Spinal cord (tissue), 10 donors: ENCODE results near the gene SLC7A5. TPM values are rescaled to one million over a fixed set of nuclear protein-coding genes. Genes with fewer than 3 reads are reported as not detected.

Source experiments
- DNase-seq, 6 donors: peaks; one replicate each; pipeline versions ENCODE4 v3.0.0 to v3.0.0-alpha.2; 2013 to 2015; ENCODE audit warnings: low spot score in 6 of 6, low read depth in 4 of 6
- H3K27ac ChIP-seq: one replicate; pipeline ENCODE4 v1.5.1; 2013; ENCODE audit warnings: low read depth, low read length, control low read depth
- H3K27me3 ChIP-seq: one replicate; pipeline ENCODE4 v1.6.1; 2013; ENCODE audit warnings: low read length; ENCODE audit not compliant: control insufficient read depth, insufficient read depth
- H3K36me3 ChIP-seq: one replicate; pipeline ENCODE4 v1.6.1; 2013; ENCODE audit warnings: low read length; ENCODE audit not compliant: control insufficient read depth, insufficient read depth
- H3K4me1 ChIP-seq: one replicate; pipeline ENCODE4 v1.6.1; 2013; ENCODE audit warnings: low read length; ENCODE audit not compliant: control insufficient read depth, insufficient read depth
- H3K4me3 ChIP-seq: one replicate; pipeline ENCODE4 v1.5.1; 2013; ENCODE audit warnings: low read depth, low read length, control low read depth
- H3K9me3 ChIP-seq: one replicate; pipeline ENCODE4 v1.6.1; 2013; ENCODE audit warnings: low read length; ENCODE audit not compliant: control insufficient read depth, insufficient read depth
- WGBS: methylation state at CpG from one replicate; pipeline ENCODE4 v1.1.5; 2013; ENCODE audit warnings: missing lambda C conversion rate; ENCODE audit not compliant: insufficient coverage; 5-methylcytosine and 5-hydroxymethylcytosine counted together
- polyA plus RNA-seq, 2 donors: library from polyadenylated mRNA; unstranded; fragments of 120-200 nt; gene quantifications; one replicate each; pipeline ENCODE4 v1.2.1, GENCODE V29; 2013; ENCODE audit not compliant: insufficient read length in 2 of 2
- total RNA-seq, 2 donors: library from RNA; depleted of rRNA in 1 of 2; stranded (reverse); fragments of 120-200 nt in 1 of 2; fragments of >200 nt in 1 of 2; gene quantifications; one replicate each; pipeline versions ENCODE4 v1.2.3 to v1.2.4, GENCODE V29; 2013 to 2014
- donor health status: healthy.

The SLC7A5 gene
- total and polyA plus RNA-seq, 4 donors: 16.6 to 112 (median 65.4) TPM

DNA sequence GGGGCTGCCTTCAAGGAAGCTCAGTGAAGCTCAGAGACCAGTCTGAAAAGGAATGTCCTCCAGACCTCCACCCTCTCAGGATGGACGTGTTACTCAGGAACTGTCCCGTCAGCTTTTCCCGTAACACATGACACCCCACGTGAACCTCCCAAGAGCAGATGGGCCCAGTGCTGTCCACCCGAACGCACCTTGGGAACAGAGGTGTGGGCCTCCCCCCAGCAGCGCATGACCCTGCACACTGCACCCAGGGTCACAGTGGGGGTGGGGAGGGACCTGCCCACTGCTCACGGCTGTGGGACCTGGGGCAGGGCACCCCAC is 21.9 kb downstream of the SLC7A5 start:
- 82% methylated on average over 6 of the region's 8 CpGs for WGBS
- Histone ChIP-seq H3K4me1 (peaks cover 66% of the 10 kb centered on the region), H3K27ac (peak overlapping the region; percentile 78)

DNA sequence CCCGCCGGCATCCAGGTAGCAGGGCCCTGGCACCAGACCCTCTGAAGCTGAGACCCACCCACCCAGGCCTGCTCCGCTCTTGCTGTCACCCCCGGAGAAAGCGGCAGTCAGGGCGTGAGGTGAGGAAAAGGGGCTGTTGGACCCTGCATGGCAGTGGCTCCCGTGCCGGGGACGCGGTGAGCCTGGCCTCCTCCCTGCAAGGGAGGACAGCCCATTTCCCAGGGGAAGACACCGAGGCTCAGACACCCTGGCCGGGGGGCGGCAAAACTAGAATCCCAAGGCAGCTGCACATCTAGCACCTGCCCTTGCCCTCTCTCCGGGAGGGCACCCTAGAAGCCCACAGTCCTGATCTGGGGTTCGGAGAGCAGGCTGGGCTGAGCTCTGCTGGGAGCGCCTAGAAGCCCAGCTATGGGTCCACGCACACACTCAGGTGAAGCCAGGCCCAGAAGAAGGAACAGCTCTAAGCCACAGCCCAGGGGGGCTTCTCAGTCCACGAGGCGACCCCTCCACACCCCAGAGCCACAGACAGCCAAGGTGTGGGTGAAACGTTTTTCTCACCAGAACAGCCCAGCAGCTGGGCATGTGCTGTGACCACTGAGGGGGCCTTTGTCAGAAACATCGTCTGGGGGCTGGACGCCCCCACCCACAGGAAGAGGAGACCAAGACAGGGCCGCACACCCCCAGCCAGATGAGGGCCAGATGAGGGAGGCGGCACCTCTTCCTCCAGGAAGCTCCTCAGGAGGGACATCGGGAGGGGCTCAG is 22.4 kb downstream of the SLC7A5 start:
- Histone ChIP-seq H3K4me1 (peaks cover 61% of the 10 kb centered on the region), H3K27me3 (no peaks in the 10 kb centered on the region), H3K36me3 (peaks cover 69% of the 10 kb centered on the region), H3K4me3 (no peak overlapping the region), H3K27ac (no peak overlapping the region), H3K9me3 (no peaks in the 10 kb centered on the region)
- no peak for DNase-seq
- 91% methylated on average over 24 of the region's 25 CpGs for WGBS

More for the DNA sequence above, 21.9 kb downstream of the SLC7A5 start:
- H3K27me3 ChIP-seq: no peaks in the 10 kb centered on the region
- no peak for DNase-seq
- H3K9me3 ChIP-seq: no peaks in the 10 kb centered on the region
- H3K4me3 ChIP-seq: no peak overlapping the region
- peaks cover 69% of the 10 kb centered on the region for H3K36me3 ChIP-seq

DNA sequence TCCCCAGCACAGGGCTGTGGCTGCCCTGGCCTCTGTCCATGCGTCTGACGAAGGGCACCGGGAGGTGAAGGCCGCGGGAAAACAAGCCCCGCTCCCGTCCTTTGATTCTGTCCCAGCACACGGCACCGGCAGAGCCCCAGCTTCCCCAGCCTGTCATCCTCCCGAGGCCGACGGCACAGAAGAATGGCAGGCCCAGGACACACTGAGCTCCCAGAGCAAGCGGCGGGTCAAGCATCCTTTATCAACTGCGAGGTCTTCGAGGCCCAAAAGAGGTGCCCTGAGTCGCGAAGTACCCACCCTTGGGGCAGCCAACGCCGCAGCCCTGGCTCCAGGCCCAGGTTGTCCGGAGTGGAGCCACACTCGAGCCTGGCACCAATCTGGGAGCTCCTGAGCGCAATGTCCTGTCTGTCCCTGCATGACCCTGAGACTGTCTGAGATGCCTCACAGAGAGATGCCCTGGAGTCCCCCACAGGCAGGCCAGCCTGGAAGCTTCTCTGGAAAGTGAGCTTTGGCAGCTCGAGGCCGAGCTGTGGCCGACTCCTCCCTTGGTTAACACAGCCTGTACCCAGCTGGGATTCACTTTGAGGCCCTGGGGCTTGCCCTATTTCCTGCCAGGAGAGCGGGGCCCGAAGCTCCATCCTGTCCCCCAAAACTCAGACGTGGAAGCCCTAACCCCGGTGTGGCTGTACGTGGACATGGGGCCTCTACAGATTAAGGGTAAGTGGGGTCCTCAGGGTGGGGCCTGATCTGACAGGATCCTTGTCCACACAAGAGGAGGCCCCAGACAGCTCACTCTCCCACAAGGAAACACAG is 23.3 kb downstream of the SLC7A5 start:
- no peaks in the 10 kb centered on the region for H3K9me3 ChIP-seq
- H3K27me3 ChIP-seq: no peaks in the 10 kb centered on the region
- no peak for DNase-seq
- 72% methylated on average over 28 of the region's 31 CpGs for WGBS
- peaks cover 68% of the 10 kb centered on the region for H3K36me3 ChIP-seq
- peaks cover 61% of the 10 kb centered on the region for H3K4me1 ChIP-seq
- no peak overlapping the region for H3K27ac ChIP-seq
- H3K4me3 ChIP-seq: no peak overlapping the region

DNA sequence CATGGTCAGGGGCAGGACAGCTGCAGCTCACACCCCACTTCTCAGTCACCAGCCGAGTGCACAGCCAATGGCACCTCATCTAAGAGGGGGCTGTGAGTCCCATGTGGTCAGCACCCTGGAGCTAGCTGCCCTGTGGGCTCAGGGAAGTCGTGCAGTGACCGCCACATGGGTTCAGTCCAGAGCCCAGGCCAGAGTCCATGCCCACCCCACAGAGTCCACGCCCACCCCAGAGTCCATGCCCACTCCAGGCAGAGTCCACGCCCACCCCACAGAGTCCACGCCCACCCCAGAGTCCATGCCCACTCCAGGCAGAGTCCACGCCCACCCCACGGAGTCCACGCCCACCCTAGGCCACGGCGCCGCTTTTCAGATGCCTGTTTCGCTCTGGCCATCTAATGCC is 24.1 kb downstream of the SLC7A5 start:
- no peak overlapping the region for H3K27ac ChIP-seq
- DNase-seq: no peak
- peaks cover 57% of the 10 kb centered on the region for H3K4me1 ChIP-seq
- H3K36me3 ChIP-seq: peaks cover 65% of the 10 kb centered on the region
- no peak overlapping the region for H3K4me3 ChIP-seq
- no peaks in the 10 kb centered on the region for H3K27me3 ChIP-seq
- H3K9me3 ChIP-seq: no peaks in the 10 kb centered on the region
- 88% methylated on average over 9 of the region's 13 CpGs for WGBS

DNA sequence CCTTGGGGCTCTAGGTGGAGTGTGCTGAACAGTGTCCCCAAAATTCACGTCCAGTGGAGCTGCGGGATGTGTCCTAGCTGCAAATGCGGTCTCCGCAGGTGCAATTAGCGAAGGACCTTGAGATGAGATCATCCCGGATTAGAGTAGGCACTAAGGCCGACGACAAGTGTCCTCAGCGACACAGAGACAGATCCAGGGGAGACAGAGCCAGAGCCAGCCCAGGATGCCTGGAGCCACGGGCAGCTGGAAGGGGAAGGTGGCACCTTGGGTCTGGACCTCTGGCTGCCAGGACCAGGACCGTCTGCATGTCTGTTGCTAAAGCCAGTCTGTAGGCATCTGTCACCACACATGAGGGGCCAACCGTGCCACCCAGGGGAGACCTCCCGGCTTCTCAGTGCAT is 24.5 kb downstream of the SLC7A5 start:
- H3K27me3 ChIP-seq: no peaks in the 10 kb centered on the region
- no peak overlapping the region for H3K27ac ChIP-seq
- 86% methylated on average over 13 of the region's 13 CpGs for whole genome bisulfite sequencing
- no peak overlapping the region for H3K4me3 ChIP-seq
- peaks cover 65% of the 10 kb centered on the region for H3K36me3 ChIP-seq
- DNase-seq: no peak
- no peaks in the 10 kb centered on the region for H3K9me3 ChIP-seq
- peaks cover 55% of the 10 kb centered on the region for H3K4me1 ChIP-seq

DNA sequence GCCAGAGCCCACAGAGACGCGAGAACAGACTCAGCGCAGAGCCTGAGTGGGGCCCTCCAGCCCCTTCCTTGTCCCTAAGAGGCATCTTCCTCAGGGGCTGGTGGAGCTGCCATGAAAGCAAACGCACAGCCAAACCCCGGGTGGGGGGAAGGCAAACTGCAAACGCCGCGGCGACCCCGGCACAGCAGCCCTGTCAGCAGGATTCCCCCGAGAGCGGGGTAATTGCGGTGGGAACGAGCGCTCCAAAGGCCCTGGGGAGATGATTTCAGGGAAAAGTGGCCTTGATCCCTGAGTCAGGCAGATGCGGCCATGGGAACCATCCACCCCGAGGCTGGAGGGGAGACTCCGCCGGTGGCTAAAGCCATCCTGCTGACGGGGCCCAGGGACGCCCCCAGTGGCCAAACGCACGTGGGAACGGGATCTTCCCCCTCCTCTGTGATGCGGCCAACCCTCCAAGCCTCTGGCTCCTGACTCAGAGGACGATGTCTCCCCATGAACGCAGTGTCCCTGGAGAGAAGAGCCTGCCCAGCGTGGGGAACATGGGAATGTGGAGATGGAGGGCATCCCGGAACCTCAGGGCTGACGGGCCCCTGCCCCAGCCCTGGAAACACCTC is 25.1 kb downstream of the SLC7A5 start:
- Histone ChIP-seq H3K9me3 (no peaks in the 10 kb centered on the region), H3K27ac (no peak overlapping the region), H3K27me3 (no peaks in the 10 kb centered on the region), H3K4me1 (peaks cover 55% of the 10 kb centered on the region), H3K4me3 (no peak overlapping the region), H3K36me3 (peaks cover 71% of the 10 kb centered on the region)
- 52% methylated on average over 16 of the region's 30 CpGs for WGBS
- DNase-seq: no peak

DNA sequence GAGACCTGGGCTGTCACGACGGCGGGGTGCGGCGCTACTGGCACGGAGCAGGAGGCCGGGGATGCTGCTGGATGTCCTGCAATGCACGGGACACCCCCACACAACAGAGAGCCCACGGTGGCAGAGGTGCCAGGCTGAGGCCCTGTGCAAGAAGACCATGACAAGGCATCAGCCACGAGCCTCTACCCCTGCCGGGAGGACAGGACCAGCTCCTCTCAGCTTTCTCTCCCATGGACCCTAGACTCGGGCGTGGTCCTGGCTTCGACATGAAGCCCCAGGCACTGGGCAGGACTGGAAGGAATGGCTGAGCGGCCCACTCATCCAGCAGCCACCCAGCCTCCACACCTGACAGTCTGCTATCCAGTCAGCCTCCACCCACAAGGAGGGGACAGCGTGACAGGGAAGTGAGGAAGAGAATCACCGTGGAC is 25.6 kb downstream of the SLC7A5 start:
- H3K4me1 ChIP-seq: peaks cover 55% of the 10 kb centered on the region
- no peak overlapping the region for H3K27ac ChIP-seq
- WGBS: 85% methylated on average over 16 of the region's 17 CpGs
- H3K9me3 ChIP-seq: no peaks in the 10 kb centered on the region
- DNase-seq: no peak
- peaks cover 72% of the 10 kb centered on the region for H3K36me3 ChIP-seq
- no peak overlapping the region for H3K4me3 ChIP-seq
- no peaks in the 10 kb centered on the region for H3K27me3 ChIP-seq

DNA sequence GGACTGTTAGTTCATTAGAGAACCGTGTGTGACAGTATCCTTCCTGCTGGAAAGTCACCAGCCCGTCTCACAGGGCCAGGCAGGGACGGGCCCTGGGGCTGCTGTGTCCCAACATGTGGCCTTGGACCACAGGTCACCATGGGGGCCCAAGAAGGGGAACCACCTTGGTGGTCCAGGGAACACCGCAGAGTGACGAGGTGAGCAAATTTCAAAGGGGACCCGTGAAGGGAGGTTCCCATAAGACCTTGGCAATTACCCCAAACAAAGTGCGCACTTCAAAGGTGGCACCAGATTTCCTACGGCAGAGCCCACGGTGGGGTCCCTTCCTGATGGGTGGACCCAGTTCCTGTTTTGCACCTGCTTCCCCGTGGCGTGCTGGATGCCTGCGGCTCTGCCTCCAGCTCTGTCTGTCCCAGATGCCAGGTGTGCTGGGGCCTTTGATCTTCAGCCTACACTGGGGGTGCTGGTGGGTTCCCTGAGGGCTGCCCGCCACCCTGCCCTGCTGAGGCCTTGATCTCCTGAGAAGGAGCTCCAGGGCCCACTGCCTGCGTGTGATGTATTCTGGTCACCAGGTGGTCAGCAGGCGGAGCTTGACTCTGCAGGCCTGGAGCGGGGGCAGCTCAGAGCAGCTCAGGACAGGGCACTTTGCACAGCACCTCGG is 27.0 kb downstream of the SLC7A5 start:
- Histone ChIP-seq H3K4me1 (peaks cover 44% of the 10 kb centered on the region), H3K36me3 (peaks cover 79% of the 10 kb centered on the region), H3K27ac (no peak overlapping the region), H3K9me3 (no peaks in the 10 kb centered on the region), H3K27me3 (no peaks in the 10 kb centered on the region), H3K4me3 (no peak overlapping the region)
- 89% methylated on average over 16 of the region's 17 CpGs for WGBS
- no peak for DNase-seq

DNA sequence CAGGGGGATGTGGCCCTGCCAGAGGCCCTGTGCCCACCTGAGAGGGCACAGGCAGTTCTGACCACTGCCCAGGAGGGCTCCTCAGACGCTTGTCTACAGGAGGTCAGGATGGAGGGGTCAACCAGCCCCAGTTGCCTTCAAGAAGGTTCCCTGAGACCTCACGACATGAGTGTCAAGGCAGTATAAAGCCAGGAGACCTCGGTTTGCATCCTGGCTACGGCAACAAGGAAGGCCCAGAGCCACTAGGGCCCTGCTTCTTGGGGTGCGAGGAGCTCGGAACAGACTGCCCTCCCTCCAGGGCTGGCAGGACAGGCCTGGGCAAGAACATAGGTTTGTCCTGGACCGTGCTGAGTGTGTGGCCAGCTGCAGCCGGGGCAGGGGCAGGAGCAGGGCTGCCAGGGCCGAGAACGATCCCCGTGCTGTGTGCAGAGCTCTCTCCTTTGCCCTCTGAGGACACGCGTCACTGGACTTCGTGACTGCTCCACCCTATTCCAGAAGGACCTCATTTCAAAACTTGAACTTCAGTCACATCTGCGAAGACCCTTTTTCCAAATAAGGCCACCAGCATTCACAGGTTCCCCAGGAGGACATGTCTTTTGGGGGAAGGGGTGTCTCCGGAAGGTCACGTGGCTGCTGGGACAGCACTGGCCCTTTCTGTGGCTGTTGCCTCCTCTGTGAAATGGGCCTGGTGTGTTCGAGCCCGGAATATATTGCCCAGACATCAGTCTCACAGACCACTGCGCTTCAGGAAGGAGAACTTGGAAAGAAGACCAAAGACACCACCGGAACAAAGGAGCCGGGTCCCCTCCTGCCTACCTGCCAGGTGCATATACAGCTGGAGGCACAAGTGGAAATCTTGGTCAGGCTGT is 27.7 kb downstream of the SLC7A5 start:
- 94% methylated on average over 19 of the region's 22 CpGs for WGBS
- H3K27ac ChIP-seq: no peak overlapping the region
- DNase-seq: no peak
- H3K4me1 ChIP-seq: peaks cover 37% of the 10 kb centered on the region
- H3K27me3 ChIP-seq: no peaks in the 10 kb centered on the region
- peaks cover 79% of the 10 kb centered on the region for H3K36me3 ChIP-seq
- H3K4me3 ChIP-seq: no peak overlapping the region
- H3K9me3 ChIP-seq: no peaks in the 10 kb centered on the region
